Measurements from ENCODE around the gene COPA. TPM values are rescaled to one million over a fixed set of nuclear protein-coding genes. Genes with fewer than 3 reads are reported as not detected.

COPA gene
- polyA plus RNA-seq, 3 donors: 76.7 to 199 (median 195) TPM

GRCh38 chr1:160352555-160352954 is 9.5 kb upstream of the COPA start:
- Histone ChIP-seq H3K4me3 (replicated peaks in 1 of 3; ENCODE audit: low read depth in 2 of 3, low read length in 3 of 3) (no peak overlapping the region), H2AFZ (ENCODE audit: insufficient read depth, low read depth, low read length, poor library complexity, severe bottlenecking) (no peak overlapping the region), H3K79me2 (ENCODE audit: insufficient read depth, low read length) (peaks cover 27% of the 10 kb centered on the region), H3K9me3 (replicated peaks in 1 of 2; ENCODE audit: control insufficient read depth in 1 of 2, insufficient read depth in 1 of 2, low read length in 2 of 2) (no peaks in the 10 kb centered on the region), H3K27me3 (ENCODE audit: control insufficient read depth in 2 of 2, insufficient read depth in 2 of 2, low read length in 2 of 2) (no peaks in the 10 kb centered on the region), H3K36me3 (replicated peaks in 1 of 2; ENCODE audit: control insufficient read depth in 1 of 2, insufficient read depth in 2 of 2, low read length in 2 of 2) (peaks cover 98 to 100% of the 10 kb centered on the region in 2 donors), H4K20me1 (ENCODE audit: insufficient read depth, low read length) (peaks cover 31% of the 10 kb centered on the region), H3K4me2 (replicated peaks; ENCODE audit: extremely low read depth, low read length, poor library complexity, severe bottlenecking) (no peak overlapping the region), H3K27ac (ENCODE audit: low read depth in 1 of 2, low read length in 2 of 2) (no peak overlapping the region), H3K9ac (ENCODE audit: insufficient read depth, low read length, poor library complexity, severe bottlenecking) (no peak overlapping the region), H3K4me1 (ENCODE audit: control insufficient read depth in 1 of 2, insufficient read depth in 2 of 2, low read length in 2 of 2) (peaks cover 4 to 5% of the 10 kb centered on the region in 2 donors)
- intact Hi-C loops (cut with micrococcal nuclease): no loop called here
- H3K4me3 Mint-ChIP-seq: no peak overlapping the region
- no CpG with 5 or more reads among the region's 8 CpGs for WGBS (ENCODE audit: insufficient coverage)
- no peak for DNase-seq
- no peak for TF ChIP-seq CTCF (IDR thresholded peaks at IDR 0.05)
- H3K36me3 Mint-ChIP-seq: peaks cover 90 to 100% of the 10 kb centered on the region in 2 donors
- peaks cover 3% of the 10 kb centered on the region for H3K4me1 Mint-ChIP-seq
- no peaks in the 10 kb centered on the region for H3K27me3 Mint-ChIP-seq (ENCODE audit: low read depth in 3 of 3)
- H3K9me3 Mint-ChIP-seq: no peaks in the 10 kb centered on the region
- peak overlapping the region in 1 of 7 donors; percentile 39 for H3K27ac Mint-ChIP-seq

GRCh38 chr1:160351629-160352028 is 8.6 kb upstream of the COPA start:
- Histone ChIP-seq H4K20me1 (ENCODE audit: insufficient read depth, low read length) (peaks cover 25% of the 10 kb centered on the region), H3K9me3 (replicated peaks in 1 of 2; ENCODE audit: control insufficient read depth in 1 of 2, insufficient read depth in 1 of 2, low read length in 2 of 2) (no peaks in the 10 kb centered on the region), H3K4me1 (ENCODE audit: control insufficient read depth in 1 of 2, insufficient read depth in 2 of 2, low read length in 2 of 2) (peaks cover 14% of the 10 kb centered on the region in 2 donors), H3K27ac (ENCODE audit: low read depth in 1 of 2, low read length in 2 of 2) (no peak overlapping the region), H2AFZ (ENCODE audit: insufficient read depth, low read depth, low read length, poor library complexity, severe bottlenecking) (no peak overlapping the region), H3K36me3 (replicated peaks in 1 of 2; ENCODE audit: control insufficient read depth in 1 of 2, insufficient read depth in 2 of 2, low read length in 2 of 2) (peaks cover 89 to 91% of the 10 kb centered on the region in 2 donors), H3K9ac (ENCODE audit: insufficient read depth, low read length, poor library complexity, severe bottlenecking) (no peak overlapping the region), H3K79me2 (ENCODE audit: insufficient read depth, low read length) (peaks cover 32% of the 10 kb centered on the region), H3K27me3 (ENCODE audit: control insufficient read depth in 2 of 2, insufficient read depth in 2 of 2, low read length in 2 of 2) (no peaks in the 10 kb centered on the region), H3K4me2 (replicated peaks; ENCODE audit: extremely low read depth, low read length, poor library complexity, severe bottlenecking) (no peak overlapping the region), H3K4me3 (replicated peaks in 1 of 3; ENCODE audit: low read depth in 2 of 3, low read length in 3 of 3) (no peak overlapping the region)
- intact Hi-C loops (cut with micrococcal nuclease): no loop called here
- DNase-seq: no peak
- Mint-ChIP-seq H3K27me3 (ENCODE audit: low read depth in 3 of 3) (no peaks in the 10 kb centered on the region), H3K36me3 (peaks cover 82 to 92% of the 10 kb centered on the region in 2 donors), H3K27ac (peak overlapping the region in 2 of 7 donors; percentile 58 to 67), H3K4me1 (peaks cover 12% of the 10 kb centered on the region), H3K4me3 (no peak overlapping the region), H3K9me3 (no peaks in the 10 kb centered on the region)
- no peak for TF ChIP-seq CTCF (IDR thresholded peaks at IDR 0.05)
- WGBS (ENCODE audit: insufficient coverage): 97% methylated on average over 4 of the region's 4 CpGs
